ENCODE data around the gene NAT10.

DNA sequence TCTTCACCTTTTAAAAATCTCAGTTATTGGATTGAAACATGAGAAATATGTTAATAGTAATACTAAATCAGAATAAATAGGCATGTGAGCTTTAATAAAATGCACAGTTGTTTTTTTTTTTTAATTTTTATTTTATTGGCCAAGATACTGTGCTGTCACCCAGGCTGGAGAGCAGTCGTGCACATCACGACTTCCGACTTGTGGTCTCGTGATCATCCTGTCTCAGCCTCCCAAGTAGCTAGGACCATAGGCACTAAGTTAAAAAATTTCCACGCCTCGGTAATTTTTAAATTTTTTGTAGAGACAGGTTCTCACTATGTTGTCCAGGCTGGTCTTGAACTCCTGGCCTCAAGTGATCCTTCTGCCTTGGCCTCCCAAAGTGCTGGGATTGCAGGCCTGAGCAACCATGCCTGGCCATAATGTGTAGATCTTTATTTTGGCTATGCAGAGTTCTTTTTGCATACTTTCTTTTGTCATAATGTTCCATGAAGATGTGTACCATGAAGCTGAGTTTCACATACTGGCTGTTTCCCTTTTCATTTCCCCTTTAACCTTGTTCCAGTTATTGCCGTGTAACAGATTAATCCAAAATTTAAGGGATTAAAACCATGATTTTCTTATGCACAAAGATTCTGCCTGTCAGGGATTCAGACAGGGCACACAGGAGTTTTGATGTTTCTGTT, 37.9 kb upstream of the NAT10 start:
- TF ChIP-seq POLR2A (IDR thresholded peaks at IDR 0.05), result no peak
- TF ChIP-seq, protein P1, sequence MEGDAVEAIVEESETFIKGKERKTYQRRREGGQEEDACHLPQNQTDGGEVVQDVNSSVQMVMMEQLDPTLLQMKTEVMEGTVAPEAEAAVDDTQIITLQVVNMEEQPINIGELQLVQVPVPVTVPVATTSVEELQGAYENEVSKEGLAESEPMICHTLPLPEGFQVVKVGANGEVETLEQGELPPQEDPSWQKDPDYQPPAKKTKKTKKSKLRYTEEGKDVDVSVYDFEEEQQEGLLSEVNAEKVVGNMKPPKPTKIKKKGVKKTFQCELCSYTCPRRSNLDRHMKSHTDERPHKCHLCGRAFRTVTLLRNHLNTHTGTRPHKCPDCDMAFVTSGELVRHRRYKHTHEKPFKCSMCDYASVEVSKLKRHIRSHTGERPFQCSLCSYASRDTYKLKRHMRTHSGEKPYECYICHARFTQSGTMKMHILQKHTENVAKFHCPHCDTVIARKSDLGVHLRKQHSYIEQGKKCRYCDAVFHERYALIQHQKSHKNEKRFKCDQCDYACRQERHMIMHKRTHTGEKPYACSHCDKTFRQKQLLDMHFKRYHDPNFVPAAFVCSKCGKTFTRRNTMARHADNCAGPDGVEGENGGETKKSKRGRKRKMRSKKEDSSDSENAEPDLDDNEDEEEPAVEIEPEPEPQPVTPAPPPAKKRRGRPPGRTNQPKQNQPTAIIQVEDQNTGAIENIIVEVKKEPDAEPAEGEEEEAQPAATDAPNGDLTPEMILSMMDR (IDR thresholded peaks at IDR 0.05), result no peak
